ENCODE data around the gene WRAP73. TPM values are rescaled to one million over a fixed set of nuclear protein-coding genes. Genes with fewer than 3 reads are reported as not detected.

Gene WRAP73
- total RNA-seq, 1 donor, result 10.0 TPM

DNA sequence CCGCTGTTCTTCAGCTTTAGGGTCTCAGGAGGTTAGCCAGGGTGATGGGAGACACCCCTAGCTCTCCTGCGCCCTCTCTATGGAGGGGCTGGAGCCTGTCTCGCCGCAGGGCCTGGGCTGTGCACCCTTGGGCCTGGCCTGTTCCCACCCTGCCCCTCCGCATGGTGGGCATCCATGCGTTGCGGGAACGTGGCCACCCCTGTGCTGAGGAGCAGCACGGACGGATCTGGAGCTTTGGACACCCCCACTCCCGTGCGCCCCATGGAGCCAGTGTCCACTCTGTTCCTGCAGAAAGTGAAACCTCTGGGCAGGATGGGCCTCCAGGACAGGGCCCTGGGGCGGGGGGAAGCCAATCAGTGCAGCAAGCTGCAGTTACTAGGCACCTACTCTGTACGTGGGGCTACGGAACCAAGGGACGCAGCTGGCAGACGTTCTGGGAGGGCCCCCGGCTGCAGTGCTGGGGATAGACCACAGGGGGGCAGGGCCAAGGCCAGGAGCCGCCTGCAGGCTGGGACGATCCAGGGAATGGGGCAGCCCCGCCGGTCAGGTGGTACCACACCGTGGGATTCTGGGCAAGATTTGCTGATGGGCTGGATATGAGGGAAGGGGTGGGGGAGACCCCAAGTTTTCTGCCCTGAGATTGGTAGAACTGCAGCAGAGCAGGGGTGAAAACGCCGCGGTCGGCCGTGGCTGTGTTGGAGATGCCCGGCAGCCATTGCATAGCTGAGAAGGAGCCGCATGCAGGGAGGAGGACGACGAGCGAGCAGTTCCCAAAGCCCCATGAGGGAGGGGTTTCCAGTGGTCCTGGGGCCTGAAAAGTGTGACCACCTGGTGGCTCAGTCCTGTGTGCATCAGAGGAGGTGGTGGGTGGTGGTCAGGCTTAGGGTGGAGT is 45.7 kb upstream of the WRAP73 start:
- TF ChIP-seq CTCF (IDR thresholded peaks at IDR 0.05; ENCODE audit: insufficient read depth, low read length), result peak; percentile 83
- peak; percentile 14 for DNase-seq (ENCODE audit: low read depth)
- no peak overlapping the region for H3K4me3 ChIP-seq (ENCODE audit: low read depth, low read length)

DNA sequence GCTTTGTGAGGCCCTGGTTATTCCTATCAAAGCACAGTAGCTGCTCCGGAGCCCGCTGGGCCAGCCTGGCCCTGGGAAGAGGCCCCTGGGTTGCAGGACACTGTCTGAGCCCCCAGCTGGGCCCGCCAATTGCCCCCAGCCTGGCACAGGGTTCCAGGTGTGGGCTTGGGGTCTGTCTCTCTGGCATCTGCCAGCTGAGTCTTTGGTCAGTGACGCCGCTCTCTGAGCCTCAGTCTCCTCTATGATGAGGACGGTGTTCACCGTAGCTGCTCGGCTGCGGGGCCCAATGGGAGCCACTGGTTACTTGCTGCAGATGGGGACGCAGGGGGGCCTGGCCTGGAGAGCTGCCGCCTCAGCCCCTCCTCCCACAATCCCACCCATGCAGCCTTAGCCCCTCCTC is 43.4 kb upstream of the WRAP73 start:
- no peak for DNase-seq (ENCODE audit: low read depth)
- no peak for TF ChIP-seq CTCF (IDR thresholded peaks at IDR 0.05; ENCODE audit: insufficient read depth, low read length)
- H3K4me3 ChIP-seq (ENCODE audit: low read depth, low read length), result no peak overlapping the region

DNA sequence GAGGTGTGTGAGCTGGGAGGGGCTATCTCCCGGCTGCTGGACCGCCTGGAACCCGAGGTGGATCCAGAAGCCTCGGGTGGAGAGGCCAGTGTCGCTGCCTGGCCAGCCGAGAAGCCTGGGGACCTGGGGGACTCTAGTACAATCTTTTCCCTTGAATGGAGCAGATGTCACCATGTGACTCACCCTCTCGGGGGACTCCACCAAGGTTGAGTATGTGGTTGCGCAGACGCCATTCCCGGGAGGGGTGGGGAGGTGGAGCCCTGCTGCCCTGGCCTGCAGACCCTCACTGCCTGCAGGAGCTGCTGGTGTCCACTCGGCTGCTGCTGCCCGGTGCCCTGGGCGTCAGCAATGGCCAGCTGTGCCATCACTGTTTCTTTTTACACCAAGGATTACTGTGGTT is 42.7 kb upstream of the WRAP73 start:
- H3K4me3 ChIP-seq (ENCODE audit: low read depth, low read length), result no peak overlapping the region
- no peak for DNase-seq (ENCODE audit: low read depth)
- TF ChIP-seq CTCF (IDR thresholded peaks at IDR 0.05; ENCODE audit: insufficient read depth, low read length), result no peak

GRCh38 chr1:3691421-3692204 is 41.7 kb upstream of the WRAP73 start:
- H3K4me3 ChIP-seq (ENCODE audit: low read depth, low read length), result no peak overlapping the region
- DNase-seq (ENCODE audit: low read depth), result no peak
- TF ChIP-seq CTCF (IDR thresholded peaks at IDR 0.05; ENCODE audit: insufficient read depth, low read length), result no peak

- TF ChIP-seq CTCF (IDR thresholded peaks at IDR 0.05; ENCODE audit: insufficient read depth, low read length), result no peak
- H3K4me3 ChIP-seq (ENCODE audit: low read depth, low read length), result no peak overlapping the region
- DNase-seq (ENCODE audit: low read depth), result no peak
Measured at GRCh38 chr1:3690282-3691065, 40.6 kb upstream of the WRAP73 start.

DNA sequence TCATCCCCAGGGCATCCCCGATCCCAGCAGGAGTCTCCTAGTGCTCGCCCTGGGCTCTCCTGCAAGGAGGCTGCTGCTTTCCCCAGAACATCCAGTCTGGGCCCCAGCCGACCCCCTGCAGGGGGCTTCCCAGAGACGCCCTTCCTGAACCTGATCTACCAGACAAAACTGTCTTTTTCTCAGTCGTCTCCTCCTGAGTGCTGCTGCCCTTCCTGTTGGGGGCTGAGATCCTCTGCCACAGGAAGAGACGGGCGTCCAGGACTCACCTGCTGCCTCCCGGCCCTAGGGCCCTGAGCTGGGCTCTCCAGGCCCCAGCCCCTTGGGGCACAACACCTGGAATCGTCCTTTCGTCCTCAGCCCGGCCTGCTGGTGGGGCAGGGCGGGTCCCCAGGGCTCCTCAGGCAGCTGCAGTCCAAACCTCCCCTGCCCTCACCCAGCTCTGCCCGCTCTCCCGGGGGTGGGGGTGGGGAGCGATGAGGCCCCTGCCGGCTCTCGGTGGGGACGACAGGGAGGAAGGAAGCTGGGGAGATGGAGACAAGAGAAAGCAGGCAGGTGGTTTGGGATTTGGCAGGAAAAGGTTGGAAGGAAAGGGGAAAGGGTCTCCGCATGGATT is 39.3 kb upstream of the WRAP73 start:
- DNase-seq (ENCODE audit: low read depth), result no peak
- H3K4me3 ChIP-seq (ENCODE audit: low read depth, low read length), result no peak overlapping the region
- TF ChIP-seq CTCF (IDR thresholded peaks at IDR 0.05; ENCODE audit: insufficient read depth, low read length), result no peak

All from fibroblast of the aortic adventitia (primary cell).